Fibroblast of lung (primary cell): ENCODE measurements around the gene AFAP1L2.

Source experiments
- CTCF ChIP-seq, 2 donors: IDR thresholded peaks in 1 of 2; conservative IDR thresholded peaks in 1 of 2; 1 replicate in 1 of 2; 2 replicates in 1 of 2; pipeline ENCODE4 v1.5.1; 2011 to 2012; ENCODE audit warnings: low read length in 2 of 2, control low read depth in 1 of 2, inconsistent platforms in 1 of 2, low read depth in 1 of 2, mild to moderate bottlenecking in 1 of 2
- EZH2 ChIP-seq: IDR thresholded peaks from 2 replicates; pipeline ENCODE4 v1.5.1; 2012; ENCODE audit warnings: low read length, control low read depth, mild to moderate bottlenecking; ENCODE audit errors: missing control alignments

- TF ChIP-seq CTCF (conservative IDR thresholded peaks at IDR 0.05 in 1 of 2, IDR thresholded peaks at IDR 0.05 in 1 of 2; ENCODE audit: low read depth in 1 of 2, low read length in 2 of 2) (no peak), EZH2 (no peak)
Observed at GRCh38 chr10:114430688-114431413, 26.5 kb upstream of the AFAP1L2 start.
